BLaER1 treated with 17β-estradiol and CSF1 and Interleukin-3, amounts not matched to agents 10 nM and 100 nM (cell line): ENCODE data around the gene PPP2R2B.

ENCODE experiments used
- H3K27ac ChIP-seq, 11 experiments: shearing (Covaris generic); formaldehyde crosslinking; 2 replicates each; pipeline ENCODE4 v1.8.1; 2022
- H3K27me3 ChIP-seq, 11 experiments: shearing (Covaris generic); formaldehyde crosslinking; 2 replicates each; pipeline ENCODE4 v1.8.1; 2022
- H3K36me3 ChIP-seq, 11 experiments: shearing (Covaris generic); formaldehyde crosslinking; 2 replicates each; pipeline ENCODE4 v1.8.1; 2022
- H3K4me1 ChIP-seq, 10 experiments: shearing (Covaris generic); formaldehyde crosslinking; 2 replicates each; pipeline ENCODE4 v1.8.1; 2022
- H3K4me2 ChIP-seq, 11 experiments: shearing (Covaris generic); formaldehyde crosslinking; 2 replicates each; pipeline ENCODE4 v1.8.1; 2022
- H3K4me3 ChIP-seq, 10 experiments: shearing (Covaris generic); formaldehyde crosslinking; 2 replicates each; pipeline ENCODE4 v1.8.1; 2022
- H3K9ac ChIP-seq, 11 experiments: shearing (Covaris generic); formaldehyde crosslinking; 2 replicates each; pipeline ENCODE4 v1.8.1; 2022
- H3K9me3 ChIP-seq, 11 experiments: shearing (Covaris generic); formaldehyde crosslinking; replicated peaks in 1 of 11; 2 replicates each; pipeline ENCODE4 v1.8.1; 2022
- H4K20me1 ChIP-seq, 11 experiments: shearing (Covaris generic); formaldehyde crosslinking; 2 replicates each; pipeline ENCODE4 v1.8.1; 2022
- Cebpa-rat ChIP-seq, 11 experiments: shearing (Covaris generic); IDR thresholded peaks; 2 replicates each; pipeline ENCODE4 v1.8.1; 2022

Gene PPP2R2B

DNA sequence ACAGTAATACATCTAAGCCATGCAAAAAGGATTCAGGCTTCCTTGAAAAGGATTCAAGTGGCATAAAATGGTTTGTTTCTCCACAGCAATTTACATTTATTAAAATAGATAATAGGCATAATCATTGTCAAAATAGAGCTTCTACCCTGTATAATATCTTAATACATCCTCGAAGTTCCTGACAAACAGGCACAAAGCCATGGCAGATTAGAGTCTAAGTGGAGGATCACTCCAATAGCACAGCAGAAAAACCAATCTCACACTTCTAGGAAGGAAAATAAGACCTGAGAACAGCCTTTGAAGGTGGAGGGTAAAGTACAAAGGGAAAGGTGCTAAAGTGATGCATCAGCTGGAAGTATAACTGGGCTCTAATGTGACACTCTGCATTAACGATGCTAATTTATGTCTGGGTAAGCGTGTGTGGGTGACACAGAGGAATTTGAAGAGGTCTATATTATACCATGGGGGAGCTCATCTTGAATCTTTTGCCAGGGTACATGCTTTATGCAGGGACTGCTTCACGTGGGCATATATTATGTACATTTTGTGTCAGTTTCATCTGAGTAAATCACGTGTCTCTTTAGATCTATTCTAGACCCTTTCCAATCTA, 28.8 kb downstream of the PPP2R2B start:
- Histone ChIP-seq H3K27me3 (no peaks in the 10 kb centered on the region), H3K9ac (no peak overlapping the region), H3K9me3 (no peaks in the 10 kb centered on the region), H3K36me3 (no peaks in the 10 kb centered on the region), H3K4me1 (no peaks in the 10 kb centered on the region), H3K4me2 (no peak overlapping the region), H4K20me1 (no peaks in the 10 kb centered on the region), H3K4me3 (no peak overlapping the region), H3K27ac (no peak overlapping the region)
- no peak for TF ChIP-seq Cebpa-rat (IDR thresholded peaks at IDR 0.05)

DNA sequence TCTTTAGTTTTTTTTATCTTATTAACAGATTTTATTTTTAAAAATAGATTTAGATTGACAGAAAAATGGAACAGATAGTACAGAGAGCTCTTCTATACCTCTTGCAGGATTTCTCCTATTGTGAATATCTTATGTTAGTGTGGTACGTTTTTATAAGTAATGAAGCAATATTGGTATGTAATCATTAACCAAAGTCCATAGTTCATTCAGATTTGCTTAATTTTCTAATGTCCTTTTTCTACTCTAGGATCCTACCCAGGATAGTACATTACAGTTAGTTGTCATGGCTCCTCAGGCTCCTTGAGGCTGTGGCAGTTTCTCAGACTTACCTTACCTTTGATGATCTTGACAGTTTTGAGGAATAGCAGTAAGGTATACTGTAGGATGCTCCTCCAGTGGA, 30.4 kb downstream of the PPP2R2B start:
- no peaks in the 10 kb centered on the region for H3K27me3 ChIP-seq
- H3K9me3 ChIP-seq: no peaks in the 10 kb centered on the region
- H4K20me1 ChIP-seq: no peaks in the 10 kb centered on the region
- no peak overlapping the region for H3K9ac ChIP-seq
- no peaks in the 10 kb centered on the region for H3K36me3 ChIP-seq
- H3K4me1 ChIP-seq: no peaks in the 10 kb centered on the region
- no peak overlapping the region for H3K4me3 ChIP-seq
- no peak overlapping the region for H3K4me2 ChIP-seq
- TF ChIP-seq Cebpa-rat (IDR thresholded peaks at IDR 0.05): no peak
- H3K27ac ChIP-seq: no peak overlapping the region

DNA sequence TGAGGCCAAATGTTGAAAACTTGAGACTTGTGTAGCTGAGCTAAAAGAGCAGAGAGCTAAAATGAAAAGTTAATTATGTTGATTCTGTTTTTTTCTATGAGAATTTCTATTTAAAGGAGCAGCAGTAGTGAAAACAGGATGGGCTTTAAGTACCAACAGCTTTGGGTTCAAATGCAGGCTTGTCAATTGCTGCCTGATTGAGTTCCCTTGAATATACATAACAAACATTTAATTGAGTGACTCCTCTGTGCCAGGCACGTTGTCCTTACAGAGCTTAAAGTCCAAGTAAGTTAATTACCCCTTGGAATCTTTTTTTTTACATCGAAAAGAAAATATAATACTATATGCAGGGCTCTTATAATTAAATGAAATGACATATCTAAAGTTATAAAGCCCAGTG, 38.5 kb downstream of the PPP2R2B start:
- TF ChIP-seq Cebpa-rat (IDR thresholded peaks at IDR 0.05): no peak
- H3K9me3 ChIP-seq: peaks cover 0 to 10% (median 0%) of the 10 kb centered on the region in 11 experiments; a peak in 4 of 22 replicates
- no peak overlapping the region for H3K9ac ChIP-seq
- no peak overlapping the region for H3K4me3 ChIP-seq
- no peaks in the 10 kb centered on the region for H3K4me1 ChIP-seq
- no peaks in the 10 kb centered on the region for H4K20me1 ChIP-seq
- H3K27ac ChIP-seq: no peak overlapping the region
- no peaks in the 10 kb centered on the region for H3K27me3 ChIP-seq
- H3K4me2 ChIP-seq: no peak overlapping the region
- H3K36me3 ChIP-seq: no peaks in the 10 kb centered on the region

DNA sequence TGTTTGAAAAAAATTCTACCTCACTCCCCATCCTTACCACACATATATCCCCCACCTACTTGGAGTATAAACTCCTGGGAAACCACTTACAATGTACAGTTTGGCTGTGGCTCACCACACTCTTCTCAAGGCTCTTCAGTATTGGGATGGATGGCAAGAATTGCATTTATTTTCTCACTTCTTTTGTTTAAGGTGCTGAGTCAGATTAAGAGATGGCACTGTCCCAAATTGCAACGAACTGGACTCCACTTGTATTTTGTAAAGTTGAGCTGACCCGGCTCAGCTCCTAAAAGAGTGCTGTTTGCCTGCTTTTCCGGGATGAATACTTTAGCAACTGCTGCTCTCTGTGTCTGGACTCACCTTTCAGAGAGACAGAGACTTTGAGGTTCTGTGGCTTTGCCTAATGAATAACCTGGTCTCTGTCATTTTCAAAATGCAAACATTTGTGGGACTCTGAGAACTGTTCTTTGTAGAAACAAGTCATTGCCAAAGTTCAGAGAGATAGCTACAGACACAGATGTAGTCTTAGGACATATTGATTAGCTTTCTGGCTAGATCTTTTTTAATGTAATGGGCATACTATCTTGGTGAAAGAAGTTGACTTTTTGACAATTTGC, 42.2 kb downstream of the PPP2R2B start:
- no peak for TF ChIP-seq Cebpa-rat (IDR thresholded peaks at IDR 0.05)
- Histone ChIP-seq H3K27me3 (no peaks in the 10 kb centered on the region), H3K36me3 (no peaks in the 10 kb centered on the region), H3K4me2 (no peak overlapping the region), H3K9me3 (peaks cover 0 to 10% (median 0%) of the 10 kb centered on the region in 11 experiments; a peak in 4 of 22 replicates), H3K27ac (no peak overlapping the region), H4K20me1 (no peaks in the 10 kb centered on the region), H3K4me1 (no peaks in the 10 kb centered on the region), H3K4me3 (no peak overlapping the region), H3K9ac (no peak overlapping the region)

DNA sequence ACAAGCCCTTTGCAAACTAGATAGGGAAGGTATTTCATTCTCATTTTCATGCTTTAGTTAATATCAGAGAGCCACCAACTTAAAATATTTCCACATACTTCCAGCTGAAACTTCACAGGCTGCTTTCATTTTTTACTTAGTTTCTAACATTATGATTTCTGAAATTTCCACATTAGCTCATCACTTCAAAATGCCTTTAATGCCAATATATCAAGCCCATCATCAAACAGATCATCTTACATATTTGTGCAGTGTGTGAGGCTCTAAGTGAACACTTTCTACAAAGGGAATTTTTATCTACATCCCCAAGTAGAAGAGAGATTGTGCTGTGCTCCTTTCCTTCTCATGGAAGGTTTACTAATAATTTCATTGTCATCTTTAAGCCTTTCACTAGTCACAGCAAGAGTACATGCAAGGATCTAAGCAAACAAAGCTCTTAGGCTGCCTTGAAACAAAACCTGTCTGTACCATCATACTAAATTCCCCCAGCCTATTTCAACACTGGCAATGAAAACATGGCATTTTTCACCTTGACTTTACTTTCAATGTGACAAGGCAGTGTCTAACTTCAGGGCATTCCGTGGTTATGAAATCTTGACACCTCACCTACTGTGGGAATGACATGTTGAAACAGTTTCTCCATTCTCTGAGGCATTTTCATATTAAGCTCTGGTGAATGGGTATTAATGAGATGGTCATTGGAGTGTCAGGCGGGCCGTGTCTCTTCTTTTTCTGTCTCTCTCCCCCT, 45.4 kb downstream of the PPP2R2B start:
- Histone ChIP-seq H3K27me3 (no peaks in the 10 kb centered on the region), H3K36me3 (no peaks in the 10 kb centered on the region), H4K20me1 (no peaks in the 10 kb centered on the region), H3K4me3 (no peak overlapping the region), H3K4me2 (no peak overlapping the region), H3K9ac (no peak overlapping the region), H3K27ac (no peak overlapping the region), H3K4me1 (no peaks in the 10 kb centered on the region), H3K9me3 (no peaks in the 10 kb centered on the region)
- TF ChIP-seq Cebpa-rat (IDR thresholded peaks at IDR 0.05): no peak

DNA sequence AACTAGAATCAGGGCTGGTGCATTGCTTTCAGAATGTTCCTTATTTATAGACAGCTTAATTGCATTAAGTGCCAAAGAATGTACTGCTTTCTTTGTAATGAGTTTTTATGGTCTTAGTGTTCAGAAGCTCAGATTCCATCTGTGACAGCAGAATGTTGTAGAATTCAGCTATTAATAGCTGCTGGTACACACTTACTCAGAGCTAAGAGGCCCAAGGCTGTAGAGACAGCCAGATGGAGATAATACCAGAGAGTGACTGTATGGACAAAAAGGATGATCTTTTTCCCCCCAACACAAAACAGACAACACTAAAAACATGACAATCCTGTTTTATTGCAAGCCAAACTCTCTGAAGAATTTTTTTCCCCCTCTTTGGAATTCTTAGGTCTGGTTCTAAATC, 50.2 kb downstream of the PPP2R2B start:
- Histone ChIP-seq H3K9me3 (no peaks in the 10 kb centered on the region), H3K4me2 (no peak overlapping the region), H3K4me1 (no peaks in the 10 kb centered on the region), H3K4me3 (no peak overlapping the region), H3K27ac (no peak overlapping the region), H3K36me3 (no peaks in the 10 kb centered on the region), H4K20me1 (no peaks in the 10 kb centered on the region), H3K27me3 (no peaks in the 10 kb centered on the region), H3K9ac (no peak overlapping the region)
- TF ChIP-seq Cebpa-rat (IDR thresholded peaks at IDR 0.05): no peak

DNA sequence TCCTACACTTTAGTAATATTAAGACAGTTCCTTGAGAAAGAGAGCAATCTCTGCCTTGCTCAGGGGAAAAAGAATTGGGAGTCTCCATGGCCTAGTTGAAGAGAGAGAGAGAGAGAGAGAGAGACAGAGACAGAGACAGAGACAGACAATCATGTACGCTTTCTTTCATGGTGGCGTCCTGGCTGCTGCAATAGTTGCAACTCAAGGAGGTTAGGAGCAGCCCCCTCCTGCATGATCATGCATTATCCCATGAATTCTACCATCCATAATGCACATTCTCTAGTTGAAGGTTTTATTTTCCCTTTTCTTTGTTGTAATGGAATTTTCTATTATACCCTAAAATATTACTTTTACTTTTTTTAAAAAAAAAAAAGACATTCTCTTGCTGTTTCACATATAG, 50.7 kb downstream of the PPP2R2B start:
- H3K4me1 ChIP-seq: no peaks in the 10 kb centered on the region
- H3K36me3 ChIP-seq: no peaks in the 10 kb centered on the region
- H3K9me3 ChIP-seq: no peaks in the 10 kb centered on the region
- H3K4me3 ChIP-seq: no peak overlapping the region
- no peaks in the 10 kb centered on the region for H4K20me1 ChIP-seq
- H3K4me2 ChIP-seq: no peak overlapping the region
- TF ChIP-seq Cebpa-rat (IDR thresholded peaks at IDR 0.05): no peak
- no peaks in the 10 kb centered on the region for H3K27me3 ChIP-seq
- H3K27ac ChIP-seq: no peak overlapping the region
- H3K9ac ChIP-seq: no peak overlapping the region

DNA sequence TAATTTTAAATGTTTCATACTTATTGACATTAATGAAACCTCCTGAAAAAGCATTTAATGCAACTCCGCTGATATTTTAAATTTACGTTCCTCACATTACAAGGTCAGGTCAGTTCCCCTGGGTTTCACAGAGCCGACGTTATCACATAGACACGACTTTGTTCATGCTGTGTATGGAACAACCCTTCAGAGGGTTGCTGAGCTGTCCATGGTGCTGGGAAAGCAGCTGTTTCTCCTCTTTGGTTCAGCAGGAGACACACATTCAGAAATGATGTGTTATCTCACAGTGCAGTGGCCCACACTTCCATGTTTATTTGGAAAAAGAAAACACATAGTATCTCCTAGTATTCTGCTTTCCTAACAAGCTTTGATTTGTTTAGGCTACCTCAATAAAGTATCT, 53.5 kb downstream of the PPP2R2B start:
- Histone ChIP-seq H3K36me3 (no peaks in the 10 kb centered on the region), H3K27me3 (no peaks in the 10 kb centered on the region), H3K4me3 (no peak overlapping the region), H3K4me1 (no peaks in the 10 kb centered on the region), H3K4me2 (no peak overlapping the region), H4K20me1 (no peaks in the 10 kb centered on the region), H3K9ac (no peak overlapping the region), H3K9me3 (no peaks in the 10 kb centered on the region), H3K27ac (no peak overlapping the region)
- TF ChIP-seq Cebpa-rat (IDR thresholded peaks at IDR 0.05): no peak

DNA sequence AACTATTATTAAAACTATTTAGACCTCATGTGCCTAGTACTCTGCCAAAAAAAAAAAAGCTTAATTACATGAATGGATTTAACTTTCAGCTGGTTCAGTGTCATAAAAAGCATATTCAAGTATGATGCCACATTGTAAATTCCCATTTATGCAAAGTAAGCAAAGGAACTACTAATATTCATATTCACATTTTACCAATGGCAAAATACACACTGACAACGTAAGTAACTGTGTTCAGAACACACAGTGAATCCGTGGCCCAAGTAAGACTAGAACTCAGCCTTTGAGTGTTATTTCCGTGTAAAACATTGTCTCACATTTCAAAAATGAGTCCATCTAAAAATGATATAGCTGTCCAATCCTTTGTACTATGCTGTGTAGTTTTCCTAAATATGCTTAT, 56.8 kb downstream of the PPP2R2B start:
- Histone ChIP-seq H3K9me3 (no peaks in the 10 kb centered on the region), H3K36me3 (no peaks in the 10 kb centered on the region), H3K4me1 (no peaks in the 10 kb centered on the region), H4K20me1 (no peaks in the 10 kb centered on the region), H3K4me2 (no peak overlapping the region), H3K4me3 (no peak overlapping the region), H3K9ac (no peak overlapping the region), H3K27ac (no peak overlapping the region), H3K27me3 (no peaks in the 10 kb centered on the region)
- TF ChIP-seq Cebpa-rat (IDR thresholded peaks at IDR 0.05): no peak

DNA sequence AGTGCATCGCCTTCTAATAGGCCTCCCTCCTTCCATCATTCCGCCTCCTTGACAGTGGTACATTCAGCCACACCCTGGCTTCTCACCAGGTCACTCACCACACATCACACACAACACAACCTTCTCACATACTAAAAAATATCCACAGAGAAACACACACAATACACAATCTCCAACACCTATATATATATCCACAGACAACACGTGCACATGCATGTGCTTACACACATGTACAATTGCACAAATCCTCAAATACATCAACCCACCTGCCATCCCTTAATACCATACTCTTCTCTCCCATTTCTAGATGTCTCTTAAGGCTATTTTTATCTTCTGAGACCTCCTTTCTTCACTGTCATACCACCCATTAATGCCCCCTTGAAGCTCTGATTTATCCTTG, 57.6 kb downstream of the PPP2R2B start:
- Histone ChIP-seq H3K4me3 (no peak overlapping the region), H3K9me3 (no peaks in the 10 kb centered on the region)

More for the DNA sequence above, 57.6 kb downstream of the PPP2R2B start:
- Histone ChIP-seq H3K9ac (no peak overlapping the region), H3K4me1 (no peaks in the 10 kb centered on the region), H3K4me2 (no peak overlapping the region), H3K27ac (no peak overlapping the region), H3K36me3 (no peaks in the 10 kb centered on the region), H3K27me3 (no peaks in the 10 kb centered on the region), H4K20me1 (no peaks in the 10 kb centered on the region)
- TF ChIP-seq Cebpa-rat (IDR thresholded peaks at IDR 0.05): no peak
